ENCODE data around the gene UQCC3. TPM values are rescaled to one million over a fixed set of nuclear protein-coding genes. Genes with fewer than 3 reads are reported as not detected.

Gene UQCC3
- polyA plus RNA-seq, 3 donors: 3.3 to 7.9 (median 7.2) TPM

DNA sequence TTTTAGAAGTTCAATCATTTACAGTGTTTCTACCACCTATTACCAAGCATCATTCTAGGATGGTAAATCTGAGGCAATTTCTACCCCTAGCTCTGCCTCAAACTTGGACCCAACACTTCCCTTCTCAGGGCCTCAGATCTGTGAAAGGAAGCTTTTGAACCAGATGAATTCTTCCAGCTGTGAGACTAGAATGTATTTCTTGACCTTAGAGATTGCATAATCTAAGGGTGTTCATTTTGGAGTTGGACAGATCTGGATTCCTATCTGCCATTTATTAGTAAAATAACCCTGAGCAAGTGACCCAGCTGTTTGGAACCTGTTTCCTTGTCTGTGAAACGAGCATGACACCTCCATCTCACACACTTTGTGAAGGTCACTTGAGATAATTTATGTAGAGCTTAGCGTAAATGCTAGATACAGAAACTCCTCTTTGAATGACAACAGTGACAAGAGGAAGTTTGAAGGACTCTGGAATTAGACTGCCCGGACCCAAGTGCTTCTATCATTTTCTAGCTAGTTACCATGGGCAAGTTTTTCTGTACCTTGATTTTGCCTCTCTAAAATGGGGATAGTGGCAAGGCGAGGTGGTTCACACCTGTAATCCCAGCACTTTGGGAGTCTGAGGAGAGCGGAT lies 14.6 kb upstream of the UQCC3 start:
- TF ChIP-seq CTCF (IDR thresholded peaks at IDR 0.05): no peak
- no peak overlapping the region for H3K4me3 ChIP-seq (replicated peaks in 1 of 3; ENCODE audit: low read depth in 2 of 3, low read length in 3 of 3)
- intact Hi-C loops (cut with micrococcal nuclease): no loop called here
- DNase-seq: no peak
- H4K20me1 ChIP-seq (ENCODE audit: insufficient read depth, low read length): no peaks in the 10 kb centered on the region
- peak overlapping the region; percentile 43 for H2AFZ ChIP-seq (ENCODE audit: insufficient read depth, low read depth, low read length, poor library complexity, severe bottlenecking)
- peaks cover 20% of the 10 kb centered on the region for H3K4me1 Mint-ChIP-seq
- peaks cover 0 to 3% (median 0%) of the 10 kb centered on the region in 3 donors for H3K27me3 Mint-ChIP-seq (ENCODE audit: low read depth in 3 of 3)
- H3K27me3 ChIP-seq (ENCODE audit: control insufficient read depth in 2 of 2, insufficient read depth in 2 of 2, low read length in 2 of 2): no peaks in the 10 kb centered on the region
- WGBS (ENCODE audit: insufficient coverage): 20% methylated on average over 1 of the region's 5 CpGs
- H3K27ac ChIP-seq (ENCODE audit: low read depth in 1 of 2, low read length in 2 of 2): no peak overlapping the region
- H3K27ac Mint-ChIP-seq: peak overlapping the region in 1 of 7 donors; percentile 61
- no peaks in the 10 kb centered on the region for H3K9me3 Mint-ChIP-seq
- no peak overlapping the region for H3K9ac ChIP-seq (ENCODE audit: insufficient read depth, low read length, poor library complexity, severe bottlenecking)
- H3K36me3 ChIP-seq (replicated peaks in 1 of 2; ENCODE audit: control insufficient read depth in 1 of 2, insufficient read depth in 2 of 2, low read length in 2 of 2): peaks cover 0 to 5% of the 10 kb centered on the region in 2 donors
- H3K4me3 Mint-ChIP-seq: no peak overlapping the region
- peaks cover 13% of the 10 kb centered on the region for H3K79me2 ChIP-seq (ENCODE audit: insufficient read depth, low read length)
- no peaks in the 10 kb centered on the region for H3K9me3 ChIP-seq (replicated peaks in 1 of 2; ENCODE audit: control insufficient read depth in 1 of 2, insufficient read depth in 1 of 2, low read length in 2 of 2)
- H3K4me2 ChIP-seq (replicated peaks; ENCODE audit: extremely low read depth, low read length, poor library complexity, severe bottlenecking): no peak overlapping the region
- H3K36me3 Mint-ChIP-seq: peaks cover 1 to 8% of the 10 kb centered on the region in 2 donors
- H3K4me1 ChIP-seq (ENCODE audit: control insufficient read depth in 1 of 2, insufficient read depth in 2 of 2, low read length in 2 of 2): peaks cover 8 to 10% of the 10 kb centered on the region in 2 donors

- Mint-ChIP-seq H3K36me3 (peaks cover 14 to 36% of the 10 kb centered on the region in 2 donors), H3K9me3 (no peaks in the 10 kb centered on the region)
- peaks cover 53% of the 10 kb centered on the region for H3K79me2 ChIP-seq (ENCODE audit: insufficient read depth, low read length)
These were observed 6.9 kb upstream of the UQCC3 start for GRCh38 chr11:62664405-62665074.

More at GRCh38 chr11:62664405-62665074, 6.9 kb upstream of the UQCC3 start:
- TF ChIP-seq CTCF (IDR thresholded peaks at IDR 0.05): no peak
- no peaks in the 10 kb centered on the region for H3K27me3 Mint-ChIP-seq (ENCODE audit: low read depth in 3 of 3)
- Histone ChIP-seq H3K4me1 (ENCODE audit: control insufficient read depth in 1 of 2, insufficient read depth in 2 of 2, low read length in 2 of 2) (peaks cover 24 to 28% of the 10 kb centered on the region in 2 donors), H3K9me3 (replicated peaks in 1 of 2; ENCODE audit: control insufficient read depth in 1 of 2, insufficient read depth in 1 of 2, low read length in 2 of 2) (no peaks in the 10 kb centered on the region), H3K4me3 (replicated peaks in 1 of 3; ENCODE audit: low read depth in 2 of 3, low read length in 3 of 3) (peak overlapping the region; percentile 70 to 99 (median 99)), H2AFZ (ENCODE audit: insufficient read depth, low read depth, low read length, poor library complexity, severe bottlenecking) (peak overlapping the region; percentile 95), H3K27me3 (ENCODE audit: control insufficient read depth in 2 of 2, insufficient read depth in 2 of 2, low read length in 2 of 2) (no peaks in the 10 kb centered on the region), H3K9ac (ENCODE audit: insufficient read depth, low read length, poor library complexity, severe bottlenecking) (peak overlapping the region; percentile 78), H3K36me3 (replicated peaks in 1 of 2; ENCODE audit: control insufficient read depth in 1 of 2, insufficient read depth in 2 of 2, low read length in 2 of 2) (peaks cover 10 to 27% of the 10 kb centered on the region in 2 donors), H3K27ac (ENCODE audit: low read depth in 1 of 2, low read length in 2 of 2) (peak overlapping the region; percentile 66 to 86), H3K4me2 (replicated peaks; ENCODE audit: extremely low read depth, low read length, poor library complexity, severe bottlenecking) (peak overlapping the region; percentile 90), H4K20me1 (ENCODE audit: insufficient read depth, low read length) (peaks cover 18% of the 10 kb centered on the region)
- H3K4me1 Mint-ChIP-seq: peaks cover 40% of the 10 kb centered on the region
- H3K27ac Mint-ChIP-seq: peak overlapping the region; percentile 80 to 94 (median 93)
- 5% methylated on average over 32 of the region's 36 CpGs for whole genome bisulfite sequencing (ENCODE audit: insufficient coverage)
- H3K4me3 Mint-ChIP-seq: peak overlapping the region; percentile 92 to 97
- peak in 1 of 3 donors; percentile 33 for DNase-seq
- intact Hi-C loops (cut with micrococcal nuclease): loop anchor here in 1 of 2 donors (2.0 kb wide), 1 partner anchor 14 kb away; the partner anchor contains the start of gene UBXN1

Data from CD14-positive monocyte (primary cell).